ENCODE measurements around the gene UFM1. TPM values are rescaled to one million over a fixed set of nuclear protein-coding genes. Genes with fewer than 3 reads are reported as not detected.

The UFM1 gene
- total and polyA plus RNA-seq, 2 of the 13 experiments (the other 11 are each of a cell fraction or from before 2014, with no cell fraction given), result 42.6 to 47.0 TPM

GRCh38 chr13:38350114-38350617 lies 515 bp downstream of the UFM1 start (continued):
- peak; percentile 58; the same call in 1 of the 2 replicates for TF ChIP-seq ZFY (CRISPR knock-in tag; IDR thresholded peaks at IDR 0.05)
- no peak for TF ChIP-seq CBX1 (IDR thresholded peaks at IDR 0.05; ENCODE audit: low read depth)
- TF ChIP-seq, protein P1, sequence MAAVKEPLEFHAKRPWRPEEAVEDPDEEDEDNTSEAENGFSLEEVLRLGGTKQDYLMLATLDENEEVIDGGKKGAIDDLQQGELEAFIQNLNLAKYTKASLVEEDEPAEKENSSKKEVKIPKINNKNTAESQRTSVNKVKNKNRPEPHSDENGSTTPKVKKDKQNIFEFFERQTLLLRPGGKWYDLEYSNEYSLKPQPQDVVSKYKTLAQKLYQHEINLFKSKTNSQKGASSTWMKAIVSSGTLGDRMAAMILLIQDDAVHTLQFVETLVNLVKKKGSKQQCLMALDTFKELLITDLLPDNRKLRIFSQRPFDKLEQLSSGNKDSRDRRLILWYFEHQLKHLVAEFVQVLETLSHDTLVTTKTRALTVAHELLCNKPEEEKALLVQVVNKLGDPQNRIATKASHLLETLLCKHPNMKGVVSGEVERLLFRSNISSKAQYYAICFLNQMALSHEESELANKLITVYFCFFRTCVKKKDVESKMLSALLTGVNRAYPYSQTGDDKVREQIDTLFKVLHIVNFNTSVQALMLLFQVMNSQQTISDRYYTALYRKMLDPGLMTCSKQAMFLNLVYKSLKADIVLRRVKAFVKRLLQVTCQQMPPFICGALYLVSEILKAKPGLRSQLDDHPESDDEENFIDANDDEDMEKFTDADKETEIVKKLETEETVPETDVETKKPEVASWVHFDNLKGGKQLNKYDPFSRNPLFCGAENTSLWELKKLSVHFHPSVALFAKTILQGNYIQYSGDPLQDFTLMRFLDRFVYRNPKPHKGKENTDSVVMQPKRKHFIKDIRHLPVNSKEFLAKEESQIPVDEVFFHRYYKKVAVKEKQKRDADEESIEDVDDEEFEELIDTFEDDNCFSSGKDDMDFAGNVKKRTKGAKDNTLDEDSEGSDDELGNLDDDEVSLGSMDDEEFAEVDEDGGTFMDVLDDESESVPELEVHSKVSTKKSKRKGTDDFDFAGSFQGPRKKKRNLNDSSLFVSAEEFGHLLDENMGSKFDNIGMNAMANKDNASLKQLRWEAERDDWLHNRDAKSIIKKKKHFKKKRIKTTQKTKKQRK (IDR thresholded peaks at IDR 0.05; ENCODE audit: low read length), result no peak
- TF ChIP-seq ZNF414 (CRISPR knock-in tag; IDR thresholded peaks at IDR 0.05), result 0 out of 2 replicates have a peak, but pooled peaks have one; percentile 5
- TF ChIP-seq, protein P2, sequence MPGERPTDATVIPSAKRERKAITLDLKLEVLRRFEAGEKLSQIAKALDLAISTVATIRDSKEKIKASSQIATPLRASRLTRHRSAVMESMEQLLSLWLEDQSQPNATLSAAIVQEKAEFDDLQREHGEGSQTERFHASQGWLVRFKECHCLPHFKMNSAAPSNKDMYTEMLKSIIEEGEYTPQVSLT (CRISPR knock-in tag; IDR thresholded peaks at IDR 0.05; ENCODE audit: borderline replicate concordance, low read depth), result no peak
- TF ChIP-seq ZIK1 (CRISPR knock-in tag; IDR thresholded peaks at IDR 0.05; ENCODE audit: borderline replicate concordance, low read depth), result no peak
- no peak for TF ChIP-seq ZNF432 (CRISPR knock-in tag; IDR thresholded peaks at IDR 0.05; ENCODE audit: borderline replicate concordance)
- TF ChIP-seq HNF4A (CRISPR knock-in tag; IDR thresholded peaks at IDR 0.05), result no peak
- TF ChIP-seq ZSCAN12 (CRISPR knock-in tag; IDR thresholded peaks at IDR 0.05), result no peak
- no peak for TF ChIP-seq THAP11 (CRISPR knock-in tag; IDR thresholded peaks at IDR 0.05)
- TF ChIP-seq NKX3-1 (CRISPR knock-in tag; IDR thresholded peaks at IDR 0.05), result no peak
- no peak for TF ChIP-seq HBP1 (CRISPR knock-in tag; IDR thresholded peaks at IDR 0.05; ENCODE audit: low read depth)
- TF ChIP-seq, protein P3, sequence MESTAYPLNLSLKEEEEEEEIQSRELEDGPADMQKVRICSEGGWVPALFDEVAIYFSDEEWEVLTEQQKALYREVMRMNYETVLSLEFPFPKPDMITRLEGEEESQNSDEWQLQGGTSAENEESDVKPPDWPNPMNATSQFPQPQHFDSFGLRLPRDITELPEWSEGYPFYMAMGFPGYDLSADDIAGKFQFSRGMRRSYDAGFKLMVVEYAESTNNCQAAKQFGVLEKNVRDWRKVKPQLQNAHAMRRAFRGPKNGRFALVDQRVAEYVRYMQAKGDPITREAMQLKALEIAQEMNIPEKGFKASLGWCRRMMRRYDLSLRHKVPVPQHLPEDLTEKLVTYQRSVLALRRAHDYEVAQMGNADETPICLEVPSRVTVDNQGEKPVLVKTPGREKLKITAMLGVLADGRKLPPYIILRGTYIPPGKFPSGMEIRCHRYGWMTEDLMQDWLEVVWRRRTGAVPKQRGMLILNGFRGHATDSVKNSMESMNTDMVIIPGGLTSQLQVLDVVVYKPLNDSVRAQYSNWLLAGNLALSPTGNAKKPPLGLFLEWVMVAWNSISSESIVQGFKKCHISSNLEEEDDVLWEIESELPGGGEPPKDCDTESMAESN (CRISPR knock-in tag; conservative IDR thresholded peaks at IDR 0.05), result no peak
- no peak for TF ChIP-seq ZNF18 (CRISPR knock-in tag; IDR thresholded peaks at IDR 0.05; ENCODE audit: insufficient replicate concordance)
- TF ChIP-seq ZNF563 (CRISPR knock-in tag; IDR thresholded peaks at IDR 0.05), result no peak
- TF ChIP-seq ZUFSP (CRISPR knock-in tag; IDR thresholded peaks at IDR 0.05; ENCODE audit: borderline replicate concordance), result no peak
- TF ChIP-seq ZNF768 (CRISPR knock-in tag; IDR thresholded peaks at IDR 0.05), result no peak
- no peak for TF ChIP-seq ZNF713 (CRISPR knock-in tag; IDR thresholded peaks at IDR 0.05)
- TF ChIP-seq NFYC (CRISPR knock-in tag; IDR thresholded peaks at IDR 0.05), result no peak

Data from HepG2 (cell line).